Lower leg skin (tissue), 3 donors: ENCODE results near the gene SEC31A.

Experiments
- POLR2A ChIP-seq, 2 donors: fragments of 450-650 bp; IDR thresholded peaks; one replicate each; pipeline ENCODE4 v1.6.1; 2016 to 2017; ENCODE audit warnings: antibody characterized with exemption in 2 of 2, mild to moderate bottlenecking in 1 of 2, moderate library complexity in 1 of 2
- TF ChIP-seq, protein P1 (sequence below), 3 donors: fragments of 450-650 bp; IDR thresholded peaks; one replicate each; pipeline ENCODE4 v1.5.1; 2016; ENCODE audit warnings: antibody characterized with exemption in 3 of 3, mild to moderate bottlenecking in 3 of 3, moderate library complexity in 2 of 3

DNA sequence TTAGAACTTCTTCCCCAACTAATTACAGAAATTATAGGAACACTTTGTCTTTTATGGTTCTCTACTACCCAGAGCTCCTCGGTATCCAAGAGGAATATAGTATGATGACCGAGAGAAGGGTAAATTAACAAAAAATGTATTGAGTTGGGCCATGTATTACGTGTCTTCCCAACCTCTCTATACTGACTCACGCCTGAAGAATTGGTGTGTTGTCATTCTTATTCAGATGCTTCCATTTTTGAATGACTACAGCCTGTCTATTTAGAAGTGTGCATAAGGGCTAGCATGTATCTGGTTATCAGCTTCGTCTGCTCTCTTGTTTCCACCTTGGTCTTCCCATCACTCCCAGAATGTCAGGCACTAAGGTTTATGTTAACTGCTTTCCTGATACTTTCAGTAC is 67.9 kb downstream of the SEC31A start:
- TF ChIP-seq, protein P1, sequence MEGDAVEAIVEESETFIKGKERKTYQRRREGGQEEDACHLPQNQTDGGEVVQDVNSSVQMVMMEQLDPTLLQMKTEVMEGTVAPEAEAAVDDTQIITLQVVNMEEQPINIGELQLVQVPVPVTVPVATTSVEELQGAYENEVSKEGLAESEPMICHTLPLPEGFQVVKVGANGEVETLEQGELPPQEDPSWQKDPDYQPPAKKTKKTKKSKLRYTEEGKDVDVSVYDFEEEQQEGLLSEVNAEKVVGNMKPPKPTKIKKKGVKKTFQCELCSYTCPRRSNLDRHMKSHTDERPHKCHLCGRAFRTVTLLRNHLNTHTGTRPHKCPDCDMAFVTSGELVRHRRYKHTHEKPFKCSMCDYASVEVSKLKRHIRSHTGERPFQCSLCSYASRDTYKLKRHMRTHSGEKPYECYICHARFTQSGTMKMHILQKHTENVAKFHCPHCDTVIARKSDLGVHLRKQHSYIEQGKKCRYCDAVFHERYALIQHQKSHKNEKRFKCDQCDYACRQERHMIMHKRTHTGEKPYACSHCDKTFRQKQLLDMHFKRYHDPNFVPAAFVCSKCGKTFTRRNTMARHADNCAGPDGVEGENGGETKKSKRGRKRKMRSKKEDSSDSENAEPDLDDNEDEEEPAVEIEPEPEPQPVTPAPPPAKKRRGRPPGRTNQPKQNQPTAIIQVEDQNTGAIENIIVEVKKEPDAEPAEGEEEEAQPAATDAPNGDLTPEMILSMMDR (IDR thresholded peaks at IDR 0.05): no peak
- no peak for TF ChIP-seq POLR2A (IDR thresholded peaks at IDR 0.05)
